Breast epithelium (tissue), 4 donors: Measurements from ENCODE around the gene PHF21B. TPM values are rescaled to one million over a fixed set of nuclear protein-coding genes. Genes with fewer than 3 reads are reported as not detected.
A peak's percentile ranks its signal among the peaks of the same experiment; 100 is the strongest.

ENCODE experiments used
- DNase-seq, 2 donors: peaks; one replicate each; pipeline ENCODE4 v3.0.0-alpha.2; 2019; ENCODE audit warnings: low spot score in 2 of 2
- H3K27ac ChIP-seq, 2 donors: fragments of 200-600 bp; sonication (generic) in 1 of 2; one replicate each; pipeline ENCODE4 v1.5.1; 2016 to 2019; ENCODE audit warnings: mild to moderate bottlenecking in 1 of 2
- H3K27me3 ChIP-seq, 2 donors: fragments of 200-600 bp; sonication (generic) in 1 of 2; one replicate each; pipeline versions ENCODE4 v1.5.1 to v1.6.0; 2017 to 2019; ENCODE audit warnings: control low read depth in 1 of 2, mild to moderate bottlenecking in 1 of 2
- H3K36me3 ChIP-seq: fragments of 200-600 bp; one replicate; pipeline ENCODE4 v1.5.1; 2019
- H3K4me1 ChIP-seq, 2 donors: fragments of 200-600 bp; sonication (generic); one replicate each; pipeline ENCODE4 v1.5.1; 2016 to 2019; ENCODE audit warnings: control low read depth in 1 of 2
- H3K4me3 ChIP-seq, 3 donors: fragments of 200-600 bp; sonication (generic); 1 replicate in 2 of 3; 2 replicates in 1 of 3; pipeline ENCODE4 v1.5.1; 2016 to 2019; ENCODE audit warnings: mild to moderate bottlenecking in 3 of 3, moderate library complexity in 2 of 3
- H3K9me3 ChIP-seq, 2 donors: fragments of 200-600 bp; sonication (generic) in 1 of 2; one replicate each; pipeline ENCODE4 v1.5.1; 2016 to 2019; ENCODE audit warnings: control low read depth in 1 of 2
- POLR2A ChIP-seq: fragments of 450-650 bp; IDR thresholded peaks from one replicate; pipeline ENCODE4 v1.6.1; 2016; ENCODE audit warnings: antibody characterized with exemption, mild to moderate bottlenecking, moderate library complexity
- POLR2AphosphoS5 ChIP-seq, 3 donors: sonication (generic); formaldehyde crosslinking; IDR thresholded peaks; one replicate each; pipeline ENCODE4 v1.6.1; 2017; ENCODE audit warnings: antibody characterized with exemption in 3 of 3
- intact Hi-C: fragments of 100-400 bp; cut with DNase I; formaldehyde crosslinking; loops from one replicate; pipeline ENCODE4 v1.15.1; 2023; ENCODE audit warnings: low total_unique reads
- total RNA-seq, 3 donors: library from RNA; depleted of rRNA; stranded (reverse); fragments of >200 nt; gene quantifications; one replicate each; pipeline ENCODE4 v1.1.0, GENCODE V29; 2016
- TF ChIP-seq, protein P1 (sequence below), 3 donors: fragments of 450-650 bp; IDR thresholded peaks; one replicate each; pipeline ENCODE4 v1.5.1; 2016 to 2017; ENCODE audit warnings: antibody characterized with exemption in 3 of 3, mild to moderate bottlenecking in 3 of 3, moderate library complexity in 3 of 3

The PHF21B gene
- total RNA-seq, 3 donors from 2014 or later = 3.6 to 4.1 TPM; not detected in 1

DNA sequence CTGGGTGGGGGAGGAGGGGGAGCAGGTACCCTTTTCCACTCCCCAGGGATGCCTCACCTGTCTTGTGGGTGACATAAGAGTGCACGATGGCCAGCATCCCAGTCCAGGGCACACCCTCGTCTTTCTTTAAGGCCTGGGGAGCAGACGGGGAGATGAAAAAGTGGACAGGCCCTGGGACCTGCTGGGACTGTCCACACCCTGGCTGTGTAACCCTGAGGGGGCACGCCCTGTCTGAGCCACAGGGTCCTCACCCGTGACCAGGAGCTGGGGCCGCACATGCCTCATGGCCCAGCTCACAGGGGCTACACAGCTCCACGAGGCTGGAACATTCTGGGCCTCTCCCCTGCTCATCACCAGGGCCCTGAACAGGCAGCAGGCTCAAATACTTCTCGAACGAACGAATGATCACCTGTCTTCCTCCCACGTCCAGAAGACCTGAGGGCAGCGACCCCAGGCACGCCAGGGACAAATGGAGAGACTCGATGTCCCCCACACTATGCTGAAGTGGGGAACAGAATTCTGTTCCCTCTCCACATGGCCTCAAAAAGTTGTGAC, 123.9 kb downstream of the PHF21B start:
- H3K36me3 ChIP-seq = no peaks in the 10 kb centered on the region
- no peaks in the 10 kb centered on the region for H3K27me3 ChIP-seq
- no peaks in the 10 kb centered on the region for H3K4me1 ChIP-seq
- no peak for DNase-seq
- H3K9me3 ChIP-seq = no peaks in the 10 kb centered on the region
- no peak overlapping the region for H3K27ac ChIP-seq
- intact Hi-C loops = no loop called here
- no peak for TF ChIP-seq POLR2AphosphoS5 (IDR thresholded peaks at IDR 0.05)
- no peak for TF ChIP-seq POLR2A
- TF ChIP-seq, protein P1, sequence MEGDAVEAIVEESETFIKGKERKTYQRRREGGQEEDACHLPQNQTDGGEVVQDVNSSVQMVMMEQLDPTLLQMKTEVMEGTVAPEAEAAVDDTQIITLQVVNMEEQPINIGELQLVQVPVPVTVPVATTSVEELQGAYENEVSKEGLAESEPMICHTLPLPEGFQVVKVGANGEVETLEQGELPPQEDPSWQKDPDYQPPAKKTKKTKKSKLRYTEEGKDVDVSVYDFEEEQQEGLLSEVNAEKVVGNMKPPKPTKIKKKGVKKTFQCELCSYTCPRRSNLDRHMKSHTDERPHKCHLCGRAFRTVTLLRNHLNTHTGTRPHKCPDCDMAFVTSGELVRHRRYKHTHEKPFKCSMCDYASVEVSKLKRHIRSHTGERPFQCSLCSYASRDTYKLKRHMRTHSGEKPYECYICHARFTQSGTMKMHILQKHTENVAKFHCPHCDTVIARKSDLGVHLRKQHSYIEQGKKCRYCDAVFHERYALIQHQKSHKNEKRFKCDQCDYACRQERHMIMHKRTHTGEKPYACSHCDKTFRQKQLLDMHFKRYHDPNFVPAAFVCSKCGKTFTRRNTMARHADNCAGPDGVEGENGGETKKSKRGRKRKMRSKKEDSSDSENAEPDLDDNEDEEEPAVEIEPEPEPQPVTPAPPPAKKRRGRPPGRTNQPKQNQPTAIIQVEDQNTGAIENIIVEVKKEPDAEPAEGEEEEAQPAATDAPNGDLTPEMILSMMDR (IDR thresholded peaks at IDR 0.05) = no peak
- no peak overlapping the region for H3K4me3 ChIP-seq

DNA sequence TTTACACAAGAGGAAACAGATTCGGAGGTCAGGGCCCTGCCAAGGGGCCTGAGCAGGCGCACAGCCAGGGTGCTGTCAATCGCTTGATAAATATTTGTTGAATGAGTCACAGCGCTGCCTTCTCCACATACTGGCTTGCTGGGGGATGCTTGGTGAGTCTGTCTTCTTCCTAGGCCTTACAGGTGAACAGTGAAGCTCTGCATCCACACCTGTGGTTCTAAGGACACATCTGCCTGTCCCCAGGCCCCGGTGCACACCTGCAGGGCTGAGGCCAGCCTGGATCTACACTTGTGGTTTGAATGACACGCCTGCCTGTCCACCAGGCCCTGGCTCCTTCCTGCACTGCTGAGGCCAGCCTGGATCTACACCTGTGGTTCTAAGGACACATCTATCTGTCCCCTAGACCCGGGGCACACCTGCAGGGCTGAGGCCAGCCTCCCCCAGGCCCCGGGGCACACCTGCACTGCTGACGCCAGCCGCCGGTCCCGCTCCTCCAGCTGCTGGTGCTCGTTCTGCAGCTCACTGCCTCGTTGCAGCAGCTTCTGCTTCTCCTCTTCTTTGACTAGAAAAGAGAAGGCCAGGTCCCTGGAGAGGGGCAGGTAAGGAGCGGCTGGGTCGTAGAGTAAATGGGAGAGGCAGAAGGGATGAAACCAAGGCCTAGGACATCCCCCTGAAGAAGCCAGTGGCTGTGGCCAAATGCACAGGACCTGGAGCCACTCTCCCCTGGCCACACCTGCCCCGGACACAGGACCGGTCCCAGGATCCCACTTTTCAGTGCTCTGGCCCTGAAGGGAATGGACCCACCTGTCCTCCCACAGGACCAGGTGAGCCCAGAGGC, 124.6 kb downstream of the PHF21B start:
- Histone ChIP-seq H3K9me3 (no peaks in the 10 kb centered on the region), H3K27ac (no peak overlapping the region), H3K4me3 (no peak overlapping the region), H3K4me1 (no peaks in the 10 kb centered on the region), H3K36me3 (no peaks in the 10 kb centered on the region), H3K27me3 (no peaks in the 10 kb centered on the region)
- TF ChIP-seq POLR2A (no peak), POLR2AphosphoS5 (IDR thresholded peaks at IDR 0.05) (no peak)
- TF ChIP-seq, protein P1 (IDR thresholded peaks at IDR 0.05) = no peak
- intact Hi-C loops = no loop called here
- peak in 1 of 2 donors; percentile 52 for DNase-seq

DNA sequence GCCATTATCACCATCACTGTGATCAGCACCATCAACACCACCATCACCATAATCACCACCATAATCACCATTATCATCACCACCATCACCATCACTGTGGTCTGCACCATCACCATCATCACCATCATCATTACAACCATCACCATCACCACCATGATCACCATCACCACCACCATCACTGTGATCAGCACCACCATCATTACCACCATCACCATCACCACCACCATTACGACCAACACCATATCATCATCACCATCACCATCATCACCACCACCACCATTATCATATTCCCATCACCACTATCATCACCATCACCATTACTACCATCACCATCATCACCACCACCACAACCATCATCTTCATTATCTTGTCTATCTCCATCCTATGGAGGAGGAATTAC, 125.2 kb downstream of the PHF21B start:
- Histone ChIP-seq H3K9me3 (no peaks in the 10 kb centered on the region), H3K36me3 (no peaks in the 10 kb centered on the region), H3K4me1 (no peaks in the 10 kb centered on the region), H3K27ac (no peak overlapping the region), H3K4me3 (no peak overlapping the region), H3K27me3 (no peaks in the 10 kb centered on the region)
- no peak for DNase-seq
- intact Hi-C loops = no loop called here
- TF ChIP-seq, protein P1 (IDR thresholded peaks at IDR 0.05) = no peak
- TF ChIP-seq POLR2A = no peak

DNA sequence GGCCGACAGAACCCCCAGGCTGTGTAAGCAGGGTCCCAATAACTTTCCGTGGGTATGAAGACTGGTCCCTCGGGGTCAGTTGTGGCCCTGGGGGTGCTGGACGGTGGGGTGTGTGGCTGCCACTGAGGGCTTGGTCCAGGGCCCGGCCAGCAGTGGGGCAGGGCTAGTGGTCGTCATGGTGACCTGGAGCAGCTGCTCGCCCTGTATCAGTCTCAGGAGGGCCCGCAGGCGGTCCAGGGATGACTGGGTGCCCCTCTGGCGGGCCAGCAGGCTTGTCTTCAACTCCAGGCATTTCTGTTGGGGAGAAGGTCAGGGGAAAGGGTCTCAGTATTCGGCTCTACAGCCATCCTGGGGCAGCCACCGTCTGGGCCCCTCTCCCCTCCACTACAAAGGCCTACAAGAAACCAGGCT, 126.8 kb downstream of the PHF21B start:
- Histone ChIP-seq H3K27me3 (no peaks in the 10 kb centered on the region), H3K4me1 (no peaks in the 10 kb centered on the region), H3K36me3 (no peaks in the 10 kb centered on the region), H3K27ac (no peak overlapping the region), H3K4me3 (no peak overlapping the region), H3K9me3 (peaks cover 0 to 4% of the 10 kb centered on the region in 2 donors)
- TF ChIP-seq, protein P1 (IDR thresholded peaks at IDR 0.05) = no peak
- TF ChIP-seq POLR2AphosphoS5 (IDR thresholded peaks at IDR 0.05) (no peak), POLR2A (no peak)
- DNase-seq = peak in 1 of 2 donors; percentile 10
- intact Hi-C loops = no loop called here

DNA sequence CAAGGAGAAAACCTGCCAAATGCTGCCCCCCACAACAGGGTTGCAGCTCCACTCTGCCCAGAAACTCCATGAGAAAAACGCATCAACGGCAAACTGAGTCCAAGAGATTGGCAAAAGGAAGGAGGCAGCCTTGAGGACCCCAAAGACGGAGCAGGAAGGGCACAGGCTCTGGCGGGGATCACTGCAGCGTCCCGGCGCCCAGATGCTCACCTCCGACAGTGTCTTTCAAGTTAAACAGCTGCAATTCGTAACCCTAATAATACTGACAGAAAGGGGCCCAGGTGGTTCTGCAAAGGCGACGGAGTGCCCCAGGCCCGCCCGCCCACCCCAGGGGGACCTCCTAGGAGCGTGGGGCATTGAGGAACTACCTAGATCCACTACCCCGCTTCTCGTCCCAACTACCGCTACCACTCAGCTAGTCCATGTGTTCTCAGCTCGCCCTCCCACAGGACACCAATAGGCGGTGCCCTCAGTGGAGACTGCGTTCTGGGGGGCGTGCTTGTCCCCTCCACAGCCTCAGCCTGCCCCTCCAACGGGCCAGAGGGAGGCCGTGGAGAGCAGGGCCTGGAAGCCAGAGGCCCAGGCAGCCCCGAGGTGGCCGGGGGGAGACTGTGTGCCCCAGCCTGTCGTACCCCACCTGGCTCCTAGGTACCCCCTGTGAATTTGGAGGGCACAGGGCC, 127.4 kb downstream of the PHF21B start:
- Histone ChIP-seq H3K27ac (no peak overlapping the region), H3K9me3 (peaks cover 2 to 4% of the 10 kb centered on the region in 2 donors), H3K4me1 (no peaks in the 10 kb centered on the region), H3K27me3 (no peaks in the 10 kb centered on the region), H3K36me3 (no peaks in the 10 kb centered on the region), H3K4me3 (no peak overlapping the region)
- TF ChIP-seq POLR2AphosphoS5 (IDR thresholded peaks at IDR 0.05) (no peak), POLR2A (no peak)
- TF ChIP-seq, protein P1 (IDR thresholded peaks at IDR 0.05) = no peak
- intact Hi-C loops = no loop called here
- peak in 1 of 2 donors; percentile 19 for DNase-seq
